GM21367 (cell line): ENCODE data around the gene MT1H.
"Not testable (repeated sequence)": the region's sequence is repeated elsewhere in the genome, so short reads cannot be mapped to it uniquely, and the experiment has no call there.

Source experiments
- ATAC-seq: cut with Tn5 transposase; IDR thresholded peaks from one replicate; pipeline ENCODE4 v1.9.1; 2021; ENCODE audit not compliant: unreplicated experiment

The MT1H gene

DNA sequence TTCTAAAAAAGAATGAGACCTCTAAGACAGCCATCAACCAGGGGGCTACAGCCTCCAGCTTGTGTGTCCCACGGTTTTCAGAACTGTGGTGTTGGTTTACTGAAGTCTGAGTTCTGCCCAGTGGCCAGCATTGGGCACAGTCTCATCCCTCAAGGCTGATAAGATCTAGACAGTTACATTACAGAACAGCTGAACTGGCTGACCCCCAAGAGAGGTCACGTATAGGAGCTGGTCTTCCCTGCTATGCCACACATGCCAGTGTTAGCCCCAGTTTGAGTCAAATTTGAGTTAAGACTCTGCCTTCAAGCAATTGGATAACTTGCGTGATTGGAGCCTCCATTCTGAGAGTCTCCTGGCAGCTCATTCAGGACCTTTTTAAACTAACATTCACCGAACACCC is 45.5 kb downstream of the MT1H start:
- ATAC-seq: no peak

DNA sequence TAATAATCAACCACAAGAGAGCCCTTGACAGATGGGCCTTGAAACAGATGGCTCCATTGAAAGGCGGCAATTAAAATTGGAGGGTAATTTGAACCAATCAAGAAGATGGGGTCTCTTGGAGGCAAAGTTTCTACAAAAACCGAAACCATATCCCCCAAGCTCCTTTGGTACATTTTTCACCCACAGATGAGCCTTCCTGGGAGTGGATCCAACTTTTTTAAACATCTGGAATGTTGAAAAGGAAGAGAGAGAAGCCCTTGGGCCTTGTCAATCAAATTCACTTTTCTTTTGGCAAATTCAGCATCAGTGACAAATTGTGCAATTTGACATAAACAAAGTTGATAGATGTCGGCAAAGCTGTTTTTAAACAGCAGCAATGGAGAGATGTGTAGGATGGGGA is 47.1 kb downstream of the MT1H start:
- no peak for ATAC-seq

DNA sequence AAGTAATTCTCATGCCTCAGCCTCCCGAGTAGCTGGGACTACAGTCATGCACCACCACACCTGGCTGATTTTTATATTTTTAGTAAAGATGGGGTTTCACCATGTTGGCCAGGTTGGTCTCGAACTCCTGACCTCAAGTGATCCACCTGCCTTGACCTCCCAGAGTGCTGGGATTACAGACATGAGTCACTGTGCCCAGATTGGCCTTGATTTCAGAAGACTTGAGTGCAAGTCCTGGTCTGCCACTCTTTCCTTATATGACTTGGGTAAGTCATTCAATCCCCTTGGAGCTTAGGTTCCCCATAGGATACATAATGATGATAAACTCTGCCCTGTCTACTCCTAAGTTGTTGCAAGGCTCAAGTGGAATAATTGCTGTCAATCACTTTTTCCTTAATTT is 47.9 kb downstream of the MT1H start:
- not testable (repeated sequence) for ATAC-seq
